ENCODE measurements around the gene CD82. TPM values are rescaled to one million over a fixed set of nuclear protein-coding genes. Genes with fewer than 3 reads are reported as not detected.

The CD82 gene
- polyA plus RNA-seq, 3 donors: 40.8 to 89.0 (median 43.0) TPM

DNA sequence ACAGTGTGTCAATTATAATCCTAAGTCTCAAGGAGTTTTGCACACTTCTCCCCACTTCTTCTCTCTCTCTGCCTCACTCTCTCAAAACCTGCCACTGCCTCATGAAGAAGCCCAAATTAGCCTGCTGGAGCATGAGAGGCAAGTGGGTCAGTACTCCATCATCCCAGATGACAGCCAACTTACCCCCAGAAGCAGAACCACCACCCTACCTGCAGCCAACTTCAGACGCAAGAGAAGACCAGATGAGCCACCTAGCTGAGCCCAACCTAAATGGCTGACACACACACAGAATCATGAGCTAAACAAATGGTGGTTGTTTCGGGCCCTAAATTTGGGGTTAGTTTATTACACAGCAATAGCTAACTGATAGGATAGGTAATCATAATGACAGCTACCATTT lies 61.2 kb downstream of the CD82 start:
- Mint-ChIP-seq H3K27me3 (ENCODE audit: low read depth in 3 of 3) (peaks cover 34 to 36% (median 35%) of the 10 kb centered on the region in 3 donors), H3K36me3 (peaks cover 7 to 18% of the 10 kb centered on the region in 2 donors), H3K4me1 (peaks cover 51% of the 10 kb centered on the region), H3K4me3 (peak overlapping the region in 1 of 2 donors; percentile 1), H3K27ac (no peak overlapping the region), H3K9me3 (peaks cover 0 to 3% (median 2%) of the 10 kb centered on the region in 7 donors)
- intact Hi-C loops (cut with micrococcal nuclease): loop anchor here (5.0 to 10.0 kb wide), 2 partner anchors 148 to 286 kb away; no protein-coding TSS in a partner anchor
- no peak overlapping the region for H3K27ac ChIP-seq (ENCODE audit: low read depth in 1 of 2, low read length in 2 of 2)
- TF ChIP-seq, protein P1, sequence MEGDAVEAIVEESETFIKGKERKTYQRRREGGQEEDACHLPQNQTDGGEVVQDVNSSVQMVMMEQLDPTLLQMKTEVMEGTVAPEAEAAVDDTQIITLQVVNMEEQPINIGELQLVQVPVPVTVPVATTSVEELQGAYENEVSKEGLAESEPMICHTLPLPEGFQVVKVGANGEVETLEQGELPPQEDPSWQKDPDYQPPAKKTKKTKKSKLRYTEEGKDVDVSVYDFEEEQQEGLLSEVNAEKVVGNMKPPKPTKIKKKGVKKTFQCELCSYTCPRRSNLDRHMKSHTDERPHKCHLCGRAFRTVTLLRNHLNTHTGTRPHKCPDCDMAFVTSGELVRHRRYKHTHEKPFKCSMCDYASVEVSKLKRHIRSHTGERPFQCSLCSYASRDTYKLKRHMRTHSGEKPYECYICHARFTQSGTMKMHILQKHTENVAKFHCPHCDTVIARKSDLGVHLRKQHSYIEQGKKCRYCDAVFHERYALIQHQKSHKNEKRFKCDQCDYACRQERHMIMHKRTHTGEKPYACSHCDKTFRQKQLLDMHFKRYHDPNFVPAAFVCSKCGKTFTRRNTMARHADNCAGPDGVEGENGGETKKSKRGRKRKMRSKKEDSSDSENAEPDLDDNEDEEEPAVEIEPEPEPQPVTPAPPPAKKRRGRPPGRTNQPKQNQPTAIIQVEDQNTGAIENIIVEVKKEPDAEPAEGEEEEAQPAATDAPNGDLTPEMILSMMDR (IDR thresholded peaks at IDR 0.05): no peak
- no peaks in the 10 kb centered on the region for H3K36me3 ChIP-seq (replicated peaks in 1 of 2; ENCODE audit: control insufficient read depth in 1 of 2, insufficient read depth in 2 of 2, low read length in 2 of 2)
- peaks cover 20 to 30% of the 10 kb centered on the region in 2 donors for H3K4me1 ChIP-seq (ENCODE audit: control insufficient read depth in 1 of 2, insufficient read depth in 2 of 2, low read length in 2 of 2)
- H3K4me2 ChIP-seq (replicated peaks; ENCODE audit: extremely low read depth, low read length, poor library complexity, severe bottlenecking): no peak overlapping the region
- no peak overlapping the region for H3K4me3 ChIP-seq (replicated peaks in 1 of 3; ENCODE audit: low read depth in 2 of 3, low read length in 3 of 3)
- no peaks in the 10 kb centered on the region for H3K9me3 ChIP-seq (replicated peaks in 1 of 2; ENCODE audit: control insufficient read depth in 1 of 2, insufficient read depth in 1 of 2, low read length in 2 of 2)
- no peak overlapping the region for H2AFZ ChIP-seq (ENCODE audit: insufficient read depth, low read depth, low read length, poor library complexity, severe bottlenecking)
- H4K20me1 ChIP-seq (ENCODE audit: insufficient read depth, low read length): no peaks in the 10 kb centered on the region
- DNase-seq: no peak
- H3K79me2 ChIP-seq (ENCODE audit: insufficient read depth, low read length): no peaks in the 10 kb centered on the region
- no peaks in the 10 kb centered on the region for H3K27me3 ChIP-seq (ENCODE audit: control insufficient read depth in 2 of 2, insufficient read depth in 2 of 2, low read length in 2 of 2)
- WGBS (ENCODE audit: insufficient coverage): 86% methylated on average over 1 of the region's 2 CpGs
- H3K9ac ChIP-seq (ENCODE audit: insufficient read depth, low read length, poor library complexity, severe bottlenecking): no peak overlapping the region

- no peaks in the 10 kb centered on the region for H3K27me3 ChIP-seq (ENCODE audit: control insufficient read depth in 2 of 2, insufficient read depth in 2 of 2, low read length in 2 of 2)
- 100% methylated on average over 1 of the region's 4 CpGs for WGBS (ENCODE audit: insufficient coverage)
- peaks cover 51% of the 10 kb centered on the region for H3K4me1 Mint-ChIP-seq
- no peaks in the 10 kb centered on the region for H3K36me3 ChIP-seq (replicated peaks in 1 of 2; ENCODE audit: control insufficient read depth in 1 of 2, insufficient read depth in 2 of 2, low read length in 2 of 2)
- no peak overlapping the region for H3K27ac Mint-ChIP-seq
- intact Hi-C loops (cut with micrococcal nuclease): loop anchor here (5.0 to 10.0 kb wide), 2 partner anchors 148 to 285 kb away; no protein-coding TSS in a partner anchor
- peaks cover 0 to 3% (median 2%) of the 10 kb centered on the region in 7 donors for H3K9me3 Mint-ChIP-seq
- TF ChIP-seq, protein P1 (IDR thresholded peaks at IDR 0.05): no peak
- H3K27ac ChIP-seq (ENCODE audit: low read depth in 1 of 2, low read length in 2 of 2): no peak overlapping the region
- no peak for DNase-seq
- H3K4me2 ChIP-seq (replicated peaks; ENCODE audit: extremely low read depth, low read length, poor library complexity, severe bottlenecking): no peak overlapping the region
- H3K4me1 ChIP-seq (ENCODE audit: control insufficient read depth in 1 of 2, insufficient read depth in 2 of 2, low read length in 2 of 2): peaks cover 20 to 30% of the 10 kb centered on the region in 2 donors
- H4K20me1 ChIP-seq (ENCODE audit: insufficient read depth, low read length): no peaks in the 10 kb centered on the region
- H3K27me3 Mint-ChIP-seq (ENCODE audit: low read depth in 3 of 3): peaks cover 33 to 36% (median 35%) of the 10 kb centered on the region in 3 donors
- no peak overlapping the region for H2AFZ ChIP-seq (ENCODE audit: insufficient read depth, low read depth, low read length, poor library complexity, severe bottlenecking)
- H3K36me3 Mint-ChIP-seq: peaks cover 7 to 11% of the 10 kb centered on the region in 2 donors
- no peaks in the 10 kb centered on the region for H3K79me2 ChIP-seq (ENCODE audit: insufficient read depth, low read length)
- no peak overlapping the region for H3K4me3 ChIP-seq (replicated peaks in 1 of 3; ENCODE audit: low read depth in 2 of 3, low read length in 3 of 3)
- no peak overlapping the region for H3K4me3 Mint-ChIP-seq
- H3K9me3 ChIP-seq (replicated peaks in 1 of 2; ENCODE audit: control insufficient read depth in 1 of 2, insufficient read depth in 1 of 2, low read length in 2 of 2): no peaks in the 10 kb centered on the region
- H3K9ac ChIP-seq (ENCODE audit: insufficient read depth, low read length, poor library complexity, severe bottlenecking): no peak overlapping the region
Measured at GRCh38 chr11:44627165-44627789, 61.8 kb downstream of the CD82 start.

Data from CD14-positive monocyte (primary cell).